Endothelial cell of umbilical vein (primary cell): Measurements from ENCODE around the gene VWA5B2.

ENCODE experiments used
- CTCF ChIP-seq, 2 donors: IDR thresholded peaks; 1 replicate in 1 of 2; 2 replicates in 1 of 2; pipeline ENCODE4 v1.5.1; 2011; ENCODE audit warnings: low read length in 2 of 2, mild to moderate bottlenecking in 2 of 2, moderate library complexity in 2 of 2, control low read depth in 1 of 2, inconsistent platforms in 1 of 2, low read depth in 1 of 2; ENCODE audit not compliant: insufficient read depth in 1 of 2; ENCODE audit errors: extremely low read depth in 1 of 2
- EZH2 ChIP-seq: IDR thresholded peaks from 2 replicates; pipeline ENCODE4 v1.6.1; 2012; ENCODE audit warnings: borderline replicate concordance, low read depth, mild to moderate bottlenecking, moderate library complexity, low read length, inconsistent platforms; ENCODE audit not compliant: severe bottlenecking
- POLR2A ChIP-seq: IDR thresholded peaks from 2 replicates; pipeline ENCODE4 v1.6.1; 2012; ENCODE audit warnings: low read depth, mild to moderate bottlenecking, control low read depth, low read length

- TF ChIP-seq POLR2A: no peak
- TF ChIP-seq EZH2: no peak
- TF ChIP-seq CTCF (IDR thresholded peaks at IDR 0.05; ENCODE audit: extremely low read depth in 1 of 2, insufficient read depth in 1 of 2, low read depth in 1 of 2, low read length in 2 of 2): peak; percentile 67
These were observed 60.1 kb downstream of the VWA5B2 start for GRCh38 chr3:184289426-184289938.
